Measurements from ENCODE around the gene STK24. TPM values are rescaled to one million over a fixed set of nuclear protein-coding genes. Genes with fewer than 3 reads are reported as not detected.
A peak's percentile ranks its signal among the peaks of the same experiment; 100 is the strongest.

STK24 gene
- total RNA-seq, 1 donor from 2014 or later, result 168 TPM

DNA sequence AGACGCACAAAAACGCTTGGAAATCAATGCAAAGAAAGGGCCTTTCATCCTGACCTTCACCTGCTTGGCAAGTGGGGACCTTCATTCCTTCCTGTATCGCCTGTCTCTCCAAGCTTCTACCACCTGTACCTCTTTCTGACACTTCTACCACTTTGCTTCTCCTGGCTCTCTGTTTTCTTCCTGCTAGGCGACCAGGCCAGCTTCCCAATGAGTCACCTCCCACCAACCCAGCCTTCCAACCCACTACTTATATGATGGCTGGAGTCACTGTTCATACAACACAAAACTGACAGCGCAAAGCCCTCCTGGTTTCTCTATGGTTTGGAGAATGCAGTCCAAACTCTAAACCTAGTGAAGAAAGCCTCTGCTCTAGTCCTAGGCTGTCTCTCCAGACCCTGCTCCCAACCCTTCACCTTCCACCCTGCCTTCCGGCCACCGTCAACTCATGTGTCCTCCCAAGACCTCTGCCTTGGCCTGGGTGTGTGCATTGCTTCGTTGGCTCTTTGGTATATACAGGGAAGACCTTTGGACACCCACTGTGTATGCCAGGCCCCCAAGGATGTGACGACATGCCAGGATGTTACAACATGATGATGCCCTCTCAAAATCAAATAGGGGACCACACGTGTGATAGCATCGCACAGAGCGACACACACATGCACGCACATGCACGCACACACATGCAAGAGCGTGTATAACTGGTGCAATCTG, 148.5 kb downstream of the STK24 start:
- no peaks in the 10 kb centered on the region for H3K27me3 ChIP-seq (ENCODE audit: control insufficient read depth, insufficient read depth, low read length)
- FAIRE-seq (peak; percentile 13), DNase-seq (ENCODE audit: low read depth) (no peak)

DNA sequence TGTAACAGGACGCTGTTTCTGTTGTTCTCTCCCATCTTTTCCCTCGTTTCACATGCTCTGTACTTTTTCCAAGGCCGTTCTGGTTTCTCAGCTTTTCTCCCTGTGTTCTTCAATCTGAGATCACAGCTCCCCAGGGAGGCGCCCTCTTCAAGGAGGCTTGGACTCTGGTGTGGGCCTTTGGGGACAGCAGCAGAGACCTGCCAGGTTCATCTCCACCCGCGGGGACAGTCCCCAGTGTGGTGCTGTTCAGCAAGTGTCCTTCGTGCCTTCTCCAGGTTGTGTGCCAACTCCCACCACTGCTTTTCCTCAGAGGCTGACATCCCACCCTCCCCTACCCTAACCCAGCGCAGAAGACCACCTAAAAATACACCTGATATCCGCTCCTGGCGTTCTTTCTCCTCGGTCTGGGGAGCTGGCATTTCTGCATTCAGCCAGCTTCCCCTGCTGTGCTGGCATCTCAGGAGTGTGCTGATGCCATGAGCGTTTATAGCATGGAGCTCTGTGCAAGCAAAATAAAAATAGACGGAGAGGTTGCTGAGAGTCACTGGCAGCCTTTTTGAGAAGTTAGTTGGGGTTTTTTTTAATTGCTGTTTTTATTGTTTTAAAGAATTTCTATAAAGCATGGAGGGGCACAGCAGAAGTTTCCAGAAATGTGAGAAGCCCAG, 149.4 kb downstream of the STK24 start:
- TF ChIP-seq, protein P1, sequence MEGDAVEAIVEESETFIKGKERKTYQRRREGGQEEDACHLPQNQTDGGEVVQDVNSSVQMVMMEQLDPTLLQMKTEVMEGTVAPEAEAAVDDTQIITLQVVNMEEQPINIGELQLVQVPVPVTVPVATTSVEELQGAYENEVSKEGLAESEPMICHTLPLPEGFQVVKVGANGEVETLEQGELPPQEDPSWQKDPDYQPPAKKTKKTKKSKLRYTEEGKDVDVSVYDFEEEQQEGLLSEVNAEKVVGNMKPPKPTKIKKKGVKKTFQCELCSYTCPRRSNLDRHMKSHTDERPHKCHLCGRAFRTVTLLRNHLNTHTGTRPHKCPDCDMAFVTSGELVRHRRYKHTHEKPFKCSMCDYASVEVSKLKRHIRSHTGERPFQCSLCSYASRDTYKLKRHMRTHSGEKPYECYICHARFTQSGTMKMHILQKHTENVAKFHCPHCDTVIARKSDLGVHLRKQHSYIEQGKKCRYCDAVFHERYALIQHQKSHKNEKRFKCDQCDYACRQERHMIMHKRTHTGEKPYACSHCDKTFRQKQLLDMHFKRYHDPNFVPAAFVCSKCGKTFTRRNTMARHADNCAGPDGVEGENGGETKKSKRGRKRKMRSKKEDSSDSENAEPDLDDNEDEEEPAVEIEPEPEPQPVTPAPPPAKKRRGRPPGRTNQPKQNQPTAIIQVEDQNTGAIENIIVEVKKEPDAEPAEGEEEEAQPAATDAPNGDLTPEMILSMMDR (IDR thresholded peaks at IDR 0.05; ENCODE audit: insufficient read depth, low read length, severe bottlenecking), result no peak
- Histone ChIP-seq H3K36me3 (ENCODE audit: control insufficient read depth, insufficient read depth, low read length) (no peaks in the 10 kb centered on the region), H3K4me3 (ENCODE audit: low read depth, low read length) (no peak overlapping the region), H3K27me3 (ENCODE audit: control insufficient read depth, insufficient read depth, low read length) (no peaks in the 10 kb centered on the region)
- DNase-seq (ENCODE audit: low read depth) (no peak), FAIRE-seq (no peak)

More for the DNA sequence above, 148.5 kb downstream of the STK24 start:
- TF ChIP-seq, protein P1 (IDR thresholded peaks at IDR 0.05; ENCODE audit: insufficient read depth, low read length, severe bottlenecking), result no peak
- H3K36me3 ChIP-seq (ENCODE audit: control insufficient read depth, insufficient read depth, low read length), result no peaks in the 10 kb centered on the region
- no peak overlapping the region for H3K4me3 ChIP-seq (ENCODE audit: low read depth, low read length)

GRCh38 chr13:98423417-98423816, 153.5 kb downstream of the STK24 start:
- TF ChIP-seq, protein P1 (IDR thresholded peaks at IDR 0.05; ENCODE audit: insufficient read depth, low read length, severe bottlenecking), result no peak
- H3K36me3 ChIP-seq (ENCODE audit: control insufficient read depth, insufficient read depth, low read length), result no peaks in the 10 kb centered on the region
- FAIRE-seq (no peak), DNase-seq (ENCODE audit: low read depth) (no peak)
- no peak overlapping the region for H3K4me3 ChIP-seq (ENCODE audit: low read depth, low read length)
- H3K27me3 ChIP-seq (ENCODE audit: control insufficient read depth, insufficient read depth, low read length), result no peaks in the 10 kb centered on the region

- Histone ChIP-seq H3K36me3 (ENCODE audit: control insufficient read depth, insufficient read depth, low read length) (no peaks in the 10 kb centered on the region), H3K27me3 (ENCODE audit: control insufficient read depth, insufficient read depth, low read length) (no peaks in the 10 kb centered on the region), H3K4me3 (ENCODE audit: low read depth, low read length) (no peak overlapping the region)
- TF ChIP-seq, protein P1 (IDR thresholded peaks at IDR 0.05; ENCODE audit: insufficient read depth, low read length, severe bottlenecking), result no peak
- FAIRE-seq (peak; percentile 58), DNase-seq (ENCODE audit: low read depth) (no peak)
Observed at GRCh38 chr13:98422046-98422445, 154.9 kb downstream of the STK24 start.

GRCh38 chr13:98420554-98421175, 156.2 kb downstream of the STK24 start:
- FAIRE-seq (no peak), DNase-seq (ENCODE audit: low read depth) (no peak)
- Histone ChIP-seq H3K27me3 (ENCODE audit: control insufficient read depth, insufficient read depth, low read length) (no peaks in the 10 kb centered on the region), H3K36me3 (ENCODE audit: control insufficient read depth, insufficient read depth, low read length) (no peaks in the 10 kb centered on the region), H3K4me3 (ENCODE audit: low read depth, low read length) (no peak overlapping the region)
- TF ChIP-seq, protein P1 (IDR thresholded peaks at IDR 0.05; ENCODE audit: insufficient read depth, low read length, severe bottlenecking), result no peak
